Liver (tissue), 3 donors: ENCODE measurements around the gene MCTP2.

ENCODE experiments used
- EGR1 ChIP-seq, 2 donors: IDR thresholded peaks; 2 replicates each; pipeline ENCODE4 v1.6.1; 2016 to 2018; ENCODE audit warnings: antibody characterized with exemption in 2 of 2, low read depth in 2 of 2
- GABPA ChIP-seq, 2 donors: IDR thresholded peaks in 1 of 2; conservative IDR thresholded peaks in 1 of 2; 2 replicates each; pipeline ENCODE4 v1.6.1; 2016; ENCODE audit warnings: antibody characterized with exemption in 2 of 2, mild to moderate bottlenecking in 1 of 2, moderate library complexity in 1 of 2
- JUND ChIP-seq, 2 donors: IDR thresholded peaks; 2 replicates each; pipeline ENCODE4 v1.6.1; 2016; ENCODE audit warnings: antibody characterized with exemption in 2 of 2
- NR2F2 ChIP-seq: IDR thresholded peaks from 2 replicates; pipeline ENCODE4 v1.6.1; 2016; ENCODE audit warnings: antibody characterized with exemption
- RXRA ChIP-seq, 2 donors: IDR thresholded peaks; 2 replicates each; pipeline ENCODE4 v1.6.1; 2017 to 2018; ENCODE audit warnings: antibody characterized with exemption in 2 of 2, mild to moderate bottlenecking in 1 of 2
- SP1 ChIP-seq: IDR thresholded peaks from 2 replicates; pipeline ENCODE4 v1.6.1; 2018; ENCODE audit warnings: antibody characterized with exemption, mild to moderate bottlenecking
- TAF1 ChIP-seq: conservative IDR thresholded peaks from 2 replicates; pipeline ENCODE4 v1.6.1; 2016; ENCODE audit warnings: antibody characterized with exemption, mild to moderate bottlenecking
- YY1 ChIP-seq: IDR thresholded peaks from 2 replicates; pipeline ENCODE4 v1.6.1; 2016; ENCODE audit warnings: antibody characterized with exemption, mild to moderate bottlenecking
- TF ChIP-seq, protein P1 (sequence below): fragments of 150-350 bp; IDR thresholded peaks from 2 replicates; pipeline ENCODE4 v1.5.1; 2017; ENCODE audit warnings: improper control_type of control experiment, low read depth, low read length; ENCODE audit not compliant: missing input control
- TF ChIP-seq, protein P2 (sequence below): IDR thresholded peaks from 2 replicates; pipeline ENCODE4 v1.6.1; 2016; ENCODE audit warnings: antibody characterized with exemption, mild to moderate bottlenecking
- TF ChIP-seq, protein P3 (sequence below): IDR thresholded peaks from 2 replicates; pipeline ENCODE4 v1.6.1; 2016; ENCODE audit warnings: antibody characterized with exemption
- donor health status: healthy.
- donor health status: healthy.

DNA sequence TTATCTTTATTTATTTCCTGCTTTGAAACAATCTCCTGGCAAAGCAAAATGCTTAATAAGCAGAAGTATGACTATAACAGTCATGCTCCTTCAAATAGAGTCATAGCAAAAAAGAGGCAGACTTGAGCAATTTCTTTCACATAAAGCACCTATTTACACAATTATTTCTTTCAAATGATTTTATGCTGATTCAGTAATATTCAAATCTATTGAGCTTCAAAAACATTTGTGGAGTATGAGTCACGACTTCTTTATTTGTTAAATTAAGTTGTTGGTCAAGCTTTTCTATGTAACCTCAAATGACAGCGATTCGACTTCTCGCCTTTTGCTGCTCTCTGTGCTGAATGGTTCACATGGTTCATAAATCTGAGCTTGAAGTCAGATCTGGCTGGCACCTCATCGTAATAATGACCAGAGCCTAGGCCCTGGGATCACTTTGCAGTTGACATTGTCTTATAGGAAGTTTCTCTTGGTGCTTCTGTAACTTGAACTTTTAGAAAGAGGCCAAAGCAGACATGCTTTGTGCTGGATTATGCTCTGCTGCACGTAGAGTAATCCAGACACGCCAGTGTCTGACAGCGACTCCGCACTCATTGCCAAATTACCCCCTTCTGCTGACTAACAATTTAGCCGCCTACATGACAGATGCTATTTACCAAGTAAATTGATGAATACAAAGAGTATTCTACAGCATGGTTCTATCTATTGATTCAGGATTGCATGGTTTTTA lies 139.0 kb downstream of the MCTP2 start:
- TF ChIP-seq, protein P1, sequence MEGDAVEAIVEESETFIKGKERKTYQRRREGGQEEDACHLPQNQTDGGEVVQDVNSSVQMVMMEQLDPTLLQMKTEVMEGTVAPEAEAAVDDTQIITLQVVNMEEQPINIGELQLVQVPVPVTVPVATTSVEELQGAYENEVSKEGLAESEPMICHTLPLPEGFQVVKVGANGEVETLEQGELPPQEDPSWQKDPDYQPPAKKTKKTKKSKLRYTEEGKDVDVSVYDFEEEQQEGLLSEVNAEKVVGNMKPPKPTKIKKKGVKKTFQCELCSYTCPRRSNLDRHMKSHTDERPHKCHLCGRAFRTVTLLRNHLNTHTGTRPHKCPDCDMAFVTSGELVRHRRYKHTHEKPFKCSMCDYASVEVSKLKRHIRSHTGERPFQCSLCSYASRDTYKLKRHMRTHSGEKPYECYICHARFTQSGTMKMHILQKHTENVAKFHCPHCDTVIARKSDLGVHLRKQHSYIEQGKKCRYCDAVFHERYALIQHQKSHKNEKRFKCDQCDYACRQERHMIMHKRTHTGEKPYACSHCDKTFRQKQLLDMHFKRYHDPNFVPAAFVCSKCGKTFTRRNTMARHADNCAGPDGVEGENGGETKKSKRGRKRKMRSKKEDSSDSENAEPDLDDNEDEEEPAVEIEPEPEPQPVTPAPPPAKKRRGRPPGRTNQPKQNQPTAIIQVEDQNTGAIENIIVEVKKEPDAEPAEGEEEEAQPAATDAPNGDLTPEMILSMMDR, result no peak
- TF ChIP-seq SP1, result no peak
- TF ChIP-seq GABPA (IDR thresholded peaks at IDR 0.05 in 1 of 2, conservative IDR thresholded peaks at IDR 0.05 in 1 of 2), result no peak
- no peak for TF ChIP-seq EGR1 (IDR thresholded peaks at IDR 0.05; ENCODE audit: low read depth in 2 of 2)
- no peak for TF ChIP-seq JUND (IDR thresholded peaks at IDR 0.05)
- no peak for TF ChIP-seq YY1
- TF ChIP-seq, protein P2, sequence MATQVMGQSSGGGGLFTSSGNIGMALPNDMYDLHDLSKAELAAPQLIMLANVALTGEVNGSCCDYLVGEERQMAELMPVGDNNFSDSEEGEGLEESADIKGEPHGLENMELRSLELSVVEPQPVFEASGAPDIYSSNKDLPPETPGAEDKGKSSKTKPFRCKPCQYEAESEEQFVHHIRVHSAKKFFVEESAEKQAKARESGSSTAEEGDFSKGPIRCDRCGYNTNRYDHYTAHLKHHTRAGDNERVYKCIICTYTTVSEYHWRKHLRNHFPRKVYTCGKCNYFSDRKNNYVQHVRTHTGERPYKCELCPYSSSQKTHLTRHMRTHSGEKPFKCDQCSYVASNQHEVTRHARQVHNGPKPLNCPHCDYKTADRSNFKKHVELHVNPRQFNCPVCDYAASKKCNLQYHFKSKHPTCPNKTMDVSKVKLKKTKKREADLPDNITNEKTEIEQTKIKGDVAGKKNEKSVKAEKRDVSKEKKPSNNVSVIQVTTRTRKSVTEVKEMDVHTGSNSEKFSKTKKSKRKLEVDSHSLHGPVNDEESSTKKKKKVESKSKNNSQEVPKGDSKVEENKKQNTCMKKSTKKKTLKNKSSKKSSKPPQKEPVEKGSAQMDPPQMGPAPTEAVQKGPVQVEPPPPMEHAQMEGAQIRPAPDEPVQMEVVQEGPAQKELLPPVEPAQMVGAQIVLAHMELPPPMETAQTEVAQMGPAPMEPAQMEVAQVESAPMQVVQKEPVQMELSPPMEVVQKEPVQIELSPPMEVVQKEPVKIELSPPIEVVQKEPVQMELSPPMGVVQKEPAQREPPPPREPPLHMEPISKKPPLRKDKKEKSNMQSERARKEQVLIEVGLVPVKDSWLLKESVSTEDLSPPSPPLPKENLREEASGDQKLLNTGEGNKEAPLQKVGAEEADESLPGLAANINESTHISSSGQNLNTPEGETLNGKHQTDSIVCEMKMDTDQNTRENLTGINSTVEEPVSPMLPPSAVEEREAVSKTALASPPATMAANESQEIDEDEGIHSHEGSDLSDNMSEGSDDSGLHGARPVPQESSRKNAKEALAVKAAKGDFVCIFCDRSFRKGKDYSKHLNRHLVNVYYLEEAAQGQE, result no peak
- TF ChIP-seq NR2F2, result no peak
- TF ChIP-seq TAF1, result no peak
- no peak for TF ChIP-seq RXRA (IDR thresholded peaks at IDR 0.05)
- TF ChIP-seq, protein P3, sequence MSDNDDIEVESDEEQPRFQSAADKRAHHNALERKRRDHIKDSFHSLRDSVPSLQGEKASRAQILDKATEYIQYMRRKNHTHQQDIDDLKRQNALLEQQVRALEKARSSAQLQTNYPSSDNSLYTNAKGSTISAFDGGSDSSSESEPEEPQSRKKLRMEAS, result no peak
